IMR-90 (cell line): ENCODE measurements around the gene GRID1. TPM values are rescaled to one million over a fixed set of nuclear protein-coding genes. Genes with fewer than 3 reads are reported as not detected.

Experiments
- ATAC-seq: fragments of 200-7000 bp; cut with Tn5 transposase; 2 replicates; pipeline ENCODE4 v1.9.1; 2020; ENCODE audit warnings: low read depth, mild to moderate bottlenecking, moderate library complexity
- BruUV-seq: library from RNA; stranded (reverse); fragments of 400-500 nt; replicated peaks from 2 replicates; lab custom pipeline; 2021; lab: Mats Ljungman, UMichigan
- CTCF ChIA-PET: fragments of 300-600 bp; formaldehyde crosslinking; extraction: SDS; loops from one replicate; lab custom pipeline; 2021; ENCODE audit warnings: antibody characterized with exemption; lab: Yijun Ruan, JAX
- POLR2A ChIA-PET: fragments of 300-600 bp; sonication (Branson Sonifier 250); formaldehyde crosslinking; loops from one replicate; lab custom pipeline; 2022; ENCODE audit warnings: antibody characterized with exemption; ENCODE audit not compliant: unreplicated experiment; lab: Charles Lee
- DNase-seq: peaks from one replicate; pipeline ENCODE4 v3.0.0; 2013
- H2AFZ ChIP-seq: replicated peaks from 2 replicates; pipeline ENCODE3; 2013; ENCODE audit warnings: low read length, mild to moderate bottlenecking; ENCODE audit not compliant: poor library complexity
- H2AK5ac ChIP-seq: 2 replicates; pipeline ENCODE4 v1.6.1; 2013; ENCODE audit warnings: low read depth, low read length, inconsistent platforms
- H2AK9ac ChIP-seq: replicated peaks from 2 replicates; pipeline ENCODE3; 2013; ENCODE audit warnings: mild to moderate bottlenecking, low read depth, low read length, moderate library complexity; ENCODE audit not compliant: poor library complexity
- H2BK120ac ChIP-seq: 2 replicates; pipeline ENCODE4 v1.6.1; 2013; ENCODE audit warnings: low read depth, low read length, inconsistent platforms
- H2BK15ac ChIP-seq: 3 replicates; pipeline ENCODE4 v1.6.1; 2013; ENCODE audit warnings: low read depth, low read length, inconsistent platforms
- H2BK20ac ChIP-seq: 2 replicates; pipeline ENCODE4 v1.6.1; 2013; ENCODE audit warnings: low read depth, mild to moderate bottlenecking, inconsistent platforms, low read length, moderate library complexity
- H2BK5ac ChIP-seq: 2 replicates; pipeline ENCODE4 v1.6.1; 2013; ENCODE audit warnings: mild to moderate bottlenecking, low read depth, low read length, inconsistent platforms; ENCODE audit not compliant: poor library complexity, severe bottlenecking
- H3K14ac ChIP-seq: replicated peaks from 2 replicates; pipeline ENCODE4 v1.6.1; 2013; ENCODE audit warnings: low read depth, low read length, inconsistent platforms
- H3K18ac ChIP-seq: 2 replicates; pipeline ENCODE4 v1.6.1; 2013; ENCODE audit warnings: low read depth, low read length, control low read depth
- H3K23ac ChIP-seq: 2 replicates; pipeline ENCODE4 v1.6.1; 2013; ENCODE audit warnings: low read depth, low read length, inconsistent platforms
- H3K27ac ChIP-seq: 2 replicates; pipeline ENCODE4 v1.5.1; 2013; ENCODE audit warnings: mild to moderate bottlenecking, control low read depth, low read length; ENCODE audit not compliant: insufficient read depth
- H3K27me3 ChIP-seq: 2 replicates; pipeline ENCODE4 v1.6.1; 2013; ENCODE audit warnings: low read length; ENCODE audit not compliant: control insufficient read depth, insufficient read depth
- H3K36me3 ChIP-seq: 2 replicates; pipeline ENCODE4 v1.6.1; 2013; ENCODE audit warnings: low read length, mixed read lengths; ENCODE audit not compliant: control insufficient read depth, insufficient read depth
- H3K4ac ChIP-seq: 2 replicates; pipeline ENCODE4 v1.6.1; 2013; ENCODE audit warnings: low read depth, low read length, inconsistent platforms
- H3K4me1 ChIP-seq: 2 replicates; pipeline ENCODE4 v1.6.1; 2013; ENCODE audit warnings: low read length, mixed read lengths; ENCODE audit not compliant: control insufficient read depth, insufficient read depth
- H3K4me2 ChIP-seq: 2 replicates; pipeline ENCODE4 v1.6.1; 2013; ENCODE audit warnings: low read depth, mild to moderate bottlenecking, control low read depth, low read length, moderate library complexity
- H3K4me3 ChIP-seq: 2 replicates; pipeline ENCODE4 v1.5.1; 2013; ENCODE audit warnings: low read depth, mild to moderate bottlenecking, control low read depth, low read length, moderate library complexity; ENCODE audit not compliant: insufficient read depth
- H3K56ac ChIP-seq: 2 replicates; pipeline ENCODE4 v1.6.1; 2013; ENCODE audit warnings: low read length, inconsistent platforms; ENCODE audit not compliant: insufficient read depth; ENCODE audit errors: extremely low read depth
- H3K79me1 ChIP-seq, 2 experiments: 2 replicates each; pipeline ENCODE4 v1.6.1; 2013; ENCODE audit warnings: low read length in 2 of 2, inconsistent platforms in 1 of 2, low read depth in 1 of 2
- H3K9ac ChIP-seq: 2 replicates; pipeline ENCODE4 v1.6.1; 2013; ENCODE audit warnings: low read depth, low read length, control low read depth
- H3K9me1 ChIP-seq: 2 replicates; pipeline ENCODE4 v1.6.1; 2013; ENCODE audit warnings: low read length, inconsistent platforms; ENCODE audit not compliant: insufficient read depth
- H3K9me3 ChIP-seq: 2 replicates; pipeline ENCODE4 v1.6.1; 2013; ENCODE audit warnings: low read length; ENCODE audit not compliant: control insufficient read depth, insufficient read depth
- H4K20me1 ChIP-seq: 2 replicates; pipeline ENCODE4 v1.6.1; 2013; ENCODE audit warnings: low read length, inconsistent platforms; ENCODE audit not compliant: insufficient read depth
- H4K5ac ChIP-seq: 2 replicates; pipeline ENCODE4 v1.6.1; 2013; ENCODE audit warnings: mild to moderate bottlenecking, low read depth, low read length, control low read depth
- H4K8ac ChIP-seq, 2 experiments: 2 replicates each; pipeline ENCODE4 v1.6.1; 2013; ENCODE audit warnings: low read depth in 2 of 2, low read length in 2 of 2, control low read depth in 1 of 2, inconsistent platforms in 1 of 2
- H4K91ac ChIP-seq: 2 replicates; pipeline ENCODE4 v1.6.1; 2013; ENCODE audit warnings: low read depth, low read length, inconsistent platforms; ENCODE audit not compliant: insufficient read depth
- BHLHE40 ChIP-seq: fragments of 150-350 bp; IDR thresholded peaks from 2 replicates; pipeline ENCODE4 v1.6.1; 2016; ENCODE audit warnings: mild to moderate bottlenecking, low read depth, low read length
- CEBPB ChIP-seq: IDR thresholded peaks from 2 replicates; pipeline ENCODE4 v1.6.1; 2012; ENCODE audit warnings: low read depth, low read length, improper control_type of control experiment
- FOS ChIP-seq: fragments of 150-350 bp; IDR thresholded peaks from 2 replicates; pipeline ENCODE4 v1.6.1; 2016; ENCODE audit warnings: low read depth, low read length
- MAFK ChIP-seq: IDR thresholded peaks from 2 replicates; pipeline ENCODE4 v1.6.1; 2012; ENCODE audit warnings: low read depth, low read length, improper control_type of control experiment
- MAZ ChIP-seq: IDR thresholded peaks from 2 replicates; pipeline ENCODE4 v1.6.1; 2012; ENCODE audit warnings: low read depth, mild to moderate bottlenecking, low read length, improper control_type of control experiment, moderate library complexity, borderline replicate concordance
- NFE2L2 ChIP-seq: fragments of 150-350 bp; IDR thresholded peaks from 2 replicates; pipeline ENCODE4 v1.6.1; 2016; ENCODE audit warnings: low read depth, mild to moderate bottlenecking, low read length
- POLR2A ChIP-seq: IDR thresholded peaks from 2 replicates; pipeline ENCODE4 v1.6.1; 2012; ENCODE audit warnings: mild to moderate bottlenecking, low read depth, low read length
- RCOR1 ChIP-seq: IDR thresholded peaks from 2 replicates; pipeline ENCODE4 v1.6.1; 2012; ENCODE audit warnings: mild to moderate bottlenecking, low read length, improper control_type of control experiment; ENCODE audit not compliant: insufficient replicate concordance
- SMC3 ChIP-seq: fragments of 150-350 bp; IDR thresholded peaks from 2 replicates; pipeline ENCODE4 v1.6.1; 2016; ENCODE audit warnings: low read depth, mild to moderate bottlenecking, antibody characterized with exemption, low read length, moderate library complexity
- WGBS, 2 experiments: methylation state at CpG; one replicate each; pipeline versions ENCODE4 v1.1.5 to v1.1.7; 2013; ENCODE audit warnings: missing lambda C conversion rate in 2 of 2; ENCODE audit not compliant: insufficient read length in 1 of 2; ENCODE audit errors: extremely low coverage in 2 of 2; 5-methylcytosine and 5-hydroxymethylcytosine counted together
- dilution Hi-C: fragments of 300-500 bp; cut with HindIII; formaldehyde crosslinking; loops from one replicate; pipeline ENCODE4 v1.14.3; 2018; ENCODE audit warnings: low sequenced_read_pairs; ENCODE audit not compliant: unreplicated experiment
- in situ Hi-C: fragments of 300-500 bp; cut with MboI; formaldehyde crosslinking; loops from 3 replicates; pipeline ENCODE4 v1.14.3; 2019; ENCODE audit warnings: low sequenced_read_pairs, inconsistent platforms, mixed read lengths
- intact Hi-C: fragments of 100-400 bp; cut with micrococcal nuclease; formaldehyde crosslinking; loops from 2 replicates; pipeline ENCODE4 v1.10.0; 2022
- polyA plus RNA-seq, 3 experiments: library from polyadenylated mRNA; depleted of rRNA; stranded (reverse); fragments of >200 nt; gene quantifications; 2 replicates each; pipeline ENCODE4 v1.2.3, GENCODE V29; 2012; ENCODE audit warnings: low replicate concordance in 1 of 3
- total RNA-seq: library from RNA; depleted of rRNA; stranded (reverse); fragments of >200 nt; gene quantifications from 2 replicates; pipeline ENCODE4 v1.2.3, GENCODE V29; 2012
- TF ChIP-seq, protein P1 (sequence below): fragments of 150-350 bp; IDR thresholded peaks from 2 replicates; pipeline ENCODE4 v1.6.1; 2016; ENCODE audit warnings: low read depth, mild to moderate bottlenecking, low read length, moderate library complexity, borderline replicate concordance
- TF ChIP-seq, protein P2 (sequence below): fragments of 150-350 bp; IDR thresholded peaks from 2 replicates; pipeline ENCODE4 v1.6.1; 2017; ENCODE audit warnings: mild to moderate bottlenecking, antibody characterized with exemption, low read length, low read depth
- TF ChIP-seq, protein P3 (sequence below): conservative IDR thresholded peaks from 2 replicates; pipeline ENCODE4 v1.5.1; 2012; ENCODE audit warnings: mild to moderate bottlenecking, low read depth, low read length, improper control_type of control experiment

The GRID1 gene
- total and polyA plus RNA-seq, 2 of the 4 experiments (the other 2 are of a cell fraction), result not detected

DNA sequence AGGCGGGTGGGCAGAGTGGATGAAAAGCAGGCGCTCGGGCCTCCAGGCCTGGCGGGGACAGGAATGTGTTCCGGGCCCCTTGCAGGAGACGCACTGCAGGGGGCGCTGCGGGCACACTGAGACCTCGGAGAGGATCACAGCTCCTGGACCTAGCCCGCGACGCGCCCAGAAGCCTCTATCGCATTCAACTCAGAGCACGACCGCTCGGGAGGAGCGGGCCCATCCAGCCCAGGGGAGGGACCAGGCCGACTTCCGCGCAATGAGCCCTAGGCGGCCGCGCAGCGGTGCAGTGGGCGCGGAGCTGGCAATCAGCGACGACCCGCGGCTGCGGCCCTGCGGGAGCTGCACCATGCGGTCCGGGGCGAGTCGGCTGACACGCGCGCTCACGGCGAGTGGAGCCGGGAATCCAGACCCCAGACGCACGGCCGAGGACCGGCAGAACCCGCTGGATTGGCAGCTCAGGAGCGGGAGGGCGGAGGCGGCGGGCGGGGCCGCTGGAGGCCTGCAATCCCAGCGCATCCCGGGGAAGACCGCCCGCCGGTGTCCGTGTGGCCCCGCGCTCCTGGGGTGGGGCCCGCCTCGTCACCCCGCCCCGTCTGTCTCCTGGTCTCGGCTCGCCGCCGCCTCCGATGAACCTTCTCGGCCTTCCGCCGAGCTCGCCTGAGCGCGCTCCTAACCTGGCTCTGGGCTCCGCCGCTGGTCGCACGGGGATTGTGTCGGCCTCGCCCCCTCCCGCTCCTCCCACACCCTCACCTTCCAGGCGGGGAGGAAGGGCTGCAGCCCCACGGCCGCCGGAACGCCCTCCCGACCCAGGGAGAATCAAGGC is 33.5 kb upstream of the GRID1 start:
- Histone ChIP-seq H2AK5ac (peak overlapping the region; percentile 60; the same call in 1 of the 2 replicates), H3K14ac (peak overlapping the region; percentile 7; the same call in 1 of the 2 replicates), H3K4me3 (peak overlapping the region; percentile 65), H4K20me1 (no peaks in the 10 kb centered on the region), H3K9me3 (no peaks in the 10 kb centered on the region), H2AFZ (peak overlapping the region; percentile 100), H2BK15ac (no peak overlapping the region), H3K56ac (no peak overlapping the region), H3K23ac (no peak overlapping the region), H3K4me2 (peak overlapping the region; percentile 54), H3K36me3 (no peaks in the 10 kb centered on the region), H3K9ac (peak overlapping the region; percentile 64), H3K27me3 (peaks cover 4% of the 10 kb centered on the region; the same call in 1 of the 2 replicates), H3K79me1 (no peaks in the 10 kb centered on the region), H2BK5ac (peak overlapping the region; percentile 69), H2BK20ac (no peak overlapping the region), H4K5ac (peak overlapping the region; percentile 13; the same call in 1 of the 2 replicates), H4K91ac (peak overlapping the region; percentile 63), H2AK9ac (peak overlapping the region; percentile 88), H3K4ac (peak overlapping the region; percentile 65), H3K4me1 (peaks cover 10% of the 10 kb centered on the region), H3K9me1 (no peaks in the 10 kb centered on the region), H3K27ac (peak overlapping the region; percentile 65), H4K8ac (peak overlapping the region; percentile 80 to 86), H2BK120ac (peak overlapping the region; percentile 43; the same call in 1 of the 2 replicates), H3K18ac (peak overlapping the region; percentile 27; the same call in 1 of the 2 replicates)
- CTCF ChIA-PET, result interaction anchor here (0.6 to 2.4 kb wide), 9 partner anchors 11 to 285 kb away, joined by 3 to 17 read pairs (median 5); no protein-coding TSS in a partner anchor
- in situ Hi-C loops, result loop anchor here (5.0 to 10.0 kb wide), 2 partner anchors 187 to 505 kb away; no protein-coding TSS in a partner anchor
- 1% methylated on average over 31 of the region's 90 CpGs; no CpG with 5 or more reads in 1 of the 2 experiments for WGBS, 2 experiments
- DNase-seq, result peak; percentile 94
- BruUV-seq, result no TSS peak
- peak; percentile 95 for ATAC-seq
- intact Hi-C loops, result loop anchor here (1.0 to 2.0 kb wide), 4 partner anchors 39 to 284 kb away; partner anchors contain the start of gene WAPL
- dilution Hi-C loops, result no loop called here
- POLR2A ChIA-PET, result interaction anchor here (0.6 kb wide), 1 partner anchor 286 kb away, joined by 6 read pairs; no protein-coding TSS in a partner anchor
- TF ChIP-seq MAZ, result peak; percentile 45; the same call in 1 of the 2 replicates
- no peak for TF ChIP-seq MAFK
- TF ChIP-seq CEBPB, result no peak
- TF ChIP-seq, protein P1, sequence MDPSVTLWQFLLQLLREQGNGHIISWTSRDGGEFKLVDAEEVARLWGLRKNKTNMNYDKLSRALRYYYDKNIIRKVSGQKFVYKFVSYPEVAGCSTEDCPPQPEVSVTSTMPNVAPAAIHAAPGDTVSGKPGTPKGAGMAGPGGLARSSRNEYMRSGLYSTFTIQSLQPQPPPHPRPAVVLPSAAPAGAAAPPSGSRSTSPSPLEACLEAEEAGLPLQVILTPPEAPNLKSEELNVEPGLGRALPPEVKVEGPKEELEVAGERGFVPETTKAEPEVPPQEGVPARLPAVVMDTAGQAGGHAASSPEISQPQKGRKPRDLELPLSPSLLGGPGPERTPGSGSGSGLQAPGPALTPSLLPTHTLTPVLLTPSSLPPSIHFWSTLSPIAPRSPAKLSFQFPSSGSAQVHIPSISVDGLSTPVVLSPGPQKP, result no peak
- TF ChIP-seq RCOR1, result no peak
- peak; percentile 87 for TF ChIP-seq SMC3
- TF ChIP-seq FOS, result no peak
- TF ChIP-seq BHLHE40, result no peak
- TF ChIP-seq, protein P2, sequence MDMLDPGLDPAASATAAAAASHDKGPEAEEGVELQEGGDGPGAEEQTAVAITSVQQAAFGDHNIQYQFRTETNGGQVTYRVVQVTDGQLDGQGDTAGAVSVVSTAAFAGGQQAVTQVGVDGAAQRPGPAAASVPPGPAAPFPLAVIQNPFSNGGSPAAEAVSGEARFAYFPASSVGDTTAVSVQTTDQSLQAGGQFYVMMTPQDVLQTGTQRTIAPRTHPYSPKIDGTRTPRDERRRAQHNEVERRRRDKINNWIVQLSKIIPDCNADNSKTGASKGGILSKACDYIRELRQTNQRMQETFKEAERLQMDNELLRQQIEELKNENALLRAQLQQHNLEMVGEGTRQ, result no peak
- peak; percentile 26; the same call in 1 of the 2 replicates for TF ChIP-seq POLR2A
- no peak for TF ChIP-seq NFE2L2
- TF ChIP-seq, protein P3, sequence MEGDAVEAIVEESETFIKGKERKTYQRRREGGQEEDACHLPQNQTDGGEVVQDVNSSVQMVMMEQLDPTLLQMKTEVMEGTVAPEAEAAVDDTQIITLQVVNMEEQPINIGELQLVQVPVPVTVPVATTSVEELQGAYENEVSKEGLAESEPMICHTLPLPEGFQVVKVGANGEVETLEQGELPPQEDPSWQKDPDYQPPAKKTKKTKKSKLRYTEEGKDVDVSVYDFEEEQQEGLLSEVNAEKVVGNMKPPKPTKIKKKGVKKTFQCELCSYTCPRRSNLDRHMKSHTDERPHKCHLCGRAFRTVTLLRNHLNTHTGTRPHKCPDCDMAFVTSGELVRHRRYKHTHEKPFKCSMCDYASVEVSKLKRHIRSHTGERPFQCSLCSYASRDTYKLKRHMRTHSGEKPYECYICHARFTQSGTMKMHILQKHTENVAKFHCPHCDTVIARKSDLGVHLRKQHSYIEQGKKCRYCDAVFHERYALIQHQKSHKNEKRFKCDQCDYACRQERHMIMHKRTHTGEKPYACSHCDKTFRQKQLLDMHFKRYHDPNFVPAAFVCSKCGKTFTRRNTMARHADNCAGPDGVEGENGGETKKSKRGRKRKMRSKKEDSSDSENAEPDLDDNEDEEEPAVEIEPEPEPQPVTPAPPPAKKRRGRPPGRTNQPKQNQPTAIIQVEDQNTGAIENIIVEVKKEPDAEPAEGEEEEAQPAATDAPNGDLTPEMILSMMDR, result peak; percentile 95
